ENCODE measurements around the gene IPO5.

IPO5 gene

GRCh38 chr13:97953376-97953970 lies at the start of gene IPO5:
IPO5 (plus strand) TSS chr13:97953675; CDS start chr13:97976697, 23,022 bp downstream.
- DNase-seq (ENCODE audit: low read depth in 2 of 2) = no peak

DNA sequence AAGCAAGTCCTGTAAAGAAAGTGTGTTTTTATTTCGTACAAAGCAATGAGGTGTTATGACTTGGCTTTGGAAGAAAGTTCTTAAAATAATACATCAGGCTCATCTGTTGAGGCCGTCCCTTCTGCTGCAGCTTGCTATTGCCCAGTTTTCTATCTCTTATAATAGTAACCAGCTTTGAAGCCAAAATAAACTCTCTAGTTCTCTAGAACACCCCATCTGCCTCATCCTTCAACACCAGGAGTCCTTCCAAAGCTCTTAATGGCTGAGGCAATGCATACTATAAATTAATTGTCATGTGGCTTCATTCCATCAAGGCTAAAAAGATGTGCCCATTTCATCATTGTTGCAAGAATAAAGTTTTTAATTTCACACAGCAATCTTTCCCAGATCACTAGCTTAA lies 49.4 kb upstream of the IPO5 start:
- DNase-seq (ENCODE audit: low read depth in 2 of 2) = no peak

DNA sequence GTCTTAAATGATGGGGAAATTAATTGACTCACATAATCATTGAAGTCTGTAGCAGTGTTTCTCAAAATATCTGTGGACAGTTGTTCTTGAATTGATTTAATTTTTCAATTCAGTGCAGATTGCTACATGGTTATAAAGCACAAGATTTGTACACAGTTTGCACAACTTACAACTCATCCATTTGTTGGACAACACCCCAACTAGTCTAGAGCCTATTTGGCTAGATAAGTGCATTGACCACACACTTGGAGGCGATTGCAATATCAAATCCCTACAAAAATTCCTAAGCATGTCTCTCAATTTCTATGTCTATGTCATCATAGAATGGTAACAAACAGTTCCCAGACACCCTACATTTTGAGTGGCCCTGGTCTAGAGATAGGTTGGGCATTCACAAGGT lies 48.0 kb upstream of the IPO5 start:
- DNase-seq (ENCODE audit: low read depth in 2 of 2) = no peak

- DNase-seq (ENCODE audit: low read depth in 2 of 2) = no peak
Measured at GRCh38 chr13:97911311-97912138, 42.0 kb upstream of the IPO5 start.

DNA sequence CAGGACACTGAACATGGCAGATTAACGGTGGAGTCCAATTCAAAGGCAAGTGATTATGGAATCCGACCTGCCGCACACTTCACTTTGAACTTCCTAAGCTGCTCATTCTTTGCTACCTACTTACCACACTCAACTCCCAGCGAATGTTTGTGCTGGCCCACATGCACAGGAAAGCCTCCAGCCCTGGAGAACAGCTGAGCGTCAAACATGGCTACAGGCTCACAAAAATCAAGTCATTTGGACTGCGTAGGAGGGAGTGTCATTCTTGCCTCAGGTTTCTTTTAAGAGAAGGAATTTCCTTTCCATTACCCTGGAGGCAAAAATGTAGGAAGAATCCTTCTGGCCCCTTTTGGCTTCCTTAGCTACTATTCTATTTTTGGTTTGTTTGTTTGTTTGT lies 41.3 kb upstream of the IPO5 start:
- no peak for DNase-seq (ENCODE audit: low read depth in 2 of 2)

DNA sequence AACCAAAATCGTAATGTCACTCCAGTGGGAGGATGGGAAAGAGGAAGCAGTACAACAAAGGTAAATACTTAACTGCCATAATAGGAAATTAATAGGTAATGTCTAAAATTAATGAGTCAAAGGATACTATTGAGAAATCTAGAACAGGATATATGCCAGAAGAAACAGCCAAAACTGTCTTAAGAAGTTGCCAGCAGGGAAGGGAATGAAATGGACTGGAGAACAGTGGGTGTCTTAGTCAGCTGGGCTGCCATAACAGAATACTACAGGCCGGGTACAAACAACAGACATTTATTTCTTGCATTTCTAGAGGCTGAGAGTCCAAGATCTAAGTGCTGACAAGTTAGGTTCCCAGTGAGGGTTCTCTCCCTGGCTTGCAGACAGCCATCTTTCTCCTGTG lies 40.3 kb upstream of the IPO5 start:
- DNase-seq (ENCODE audit: low read depth in 2 of 2) = no peak

GRCh38 chr13:97914540-97914939 lies 38.9 kb upstream of the IPO5 start:
- no peak for DNase-seq (ENCODE audit: low read depth in 2 of 2)

- no peak for DNase-seq (ENCODE audit: low read depth in 2 of 2)
Measured at GRCh38 chr13:97921176-97921816, 32.2 kb upstream of the IPO5 start.

DNA sequence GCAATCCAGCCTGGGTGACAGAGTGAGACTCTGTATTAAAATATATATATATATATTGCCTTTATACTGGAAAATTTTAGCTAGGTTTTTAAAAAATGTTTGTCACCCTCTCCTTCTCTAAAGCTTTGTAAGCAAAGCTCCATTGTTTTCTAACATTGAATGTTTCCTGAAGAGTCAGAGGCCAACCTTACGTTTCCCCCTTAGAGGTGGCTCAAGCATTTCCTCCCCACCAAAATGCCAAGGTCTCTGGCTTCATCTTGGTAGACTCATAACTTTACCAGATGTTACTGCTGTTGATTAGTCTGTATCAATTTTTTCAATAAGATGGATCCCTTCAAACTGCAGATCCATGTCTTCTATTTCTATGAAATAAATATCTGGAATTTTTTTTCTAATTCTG lies 25.2 kb upstream of the IPO5 start:
- no peak for DNase-seq (ENCODE audit: low read depth in 2 of 2)

GRCh38 chr13:97932036-97932435 lies 21.4 kb upstream of the IPO5 start:
- no peak for DNase-seq (ENCODE audit: low read depth in 2 of 2)

DNA sequence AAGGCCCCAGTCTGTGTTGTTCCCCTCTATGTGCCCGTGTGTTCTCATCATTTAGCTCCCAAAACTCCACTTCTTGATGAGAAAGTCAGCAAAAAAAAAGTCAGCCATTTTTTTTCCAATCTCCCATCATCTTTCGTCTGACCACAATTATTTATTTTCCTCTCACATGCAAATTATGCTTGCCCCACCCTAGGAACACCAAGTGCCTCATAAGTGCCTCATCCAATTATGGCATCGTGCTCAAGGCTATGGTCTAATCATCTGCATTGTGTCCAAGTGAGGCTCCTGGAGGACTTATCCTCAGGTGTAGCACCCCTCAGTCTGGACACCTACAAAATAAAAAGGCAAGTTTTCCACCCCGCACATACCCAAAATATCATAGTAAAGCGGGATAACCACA lies 20.8 kb upstream of the IPO5 start:
- no peak for DNase-seq (ENCODE audit: low read depth in 2 of 2)

GRCh38 chr13:97933776-97934175 lies 19.7 kb upstream of the IPO5 start:
- DNase-seq (ENCODE audit: low read depth in 2 of 2) = no peak

GRCh38 chr13:97934590-97934989 lies 18.9 kb upstream of the IPO5 start:
- no peak for DNase-seq (ENCODE audit: low read depth in 2 of 2)

- DNase-seq (ENCODE audit: low read depth in 2 of 2) = no peak
Measured at GRCh38 chr13:97935071-97935470, 18.4 kb upstream of the IPO5 start.

- DNase-seq (ENCODE audit: low read depth in 2 of 2) = no peak
Measured at GRCh38 chr13:97936036-97936435, 17.4 kb upstream of the IPO5 start.

- no peak for DNase-seq (ENCODE audit: low read depth in 2 of 2)
Measured at GRCh38 chr13:97938706-97939475, 14.6 kb upstream of the IPO5 start.

DNA sequence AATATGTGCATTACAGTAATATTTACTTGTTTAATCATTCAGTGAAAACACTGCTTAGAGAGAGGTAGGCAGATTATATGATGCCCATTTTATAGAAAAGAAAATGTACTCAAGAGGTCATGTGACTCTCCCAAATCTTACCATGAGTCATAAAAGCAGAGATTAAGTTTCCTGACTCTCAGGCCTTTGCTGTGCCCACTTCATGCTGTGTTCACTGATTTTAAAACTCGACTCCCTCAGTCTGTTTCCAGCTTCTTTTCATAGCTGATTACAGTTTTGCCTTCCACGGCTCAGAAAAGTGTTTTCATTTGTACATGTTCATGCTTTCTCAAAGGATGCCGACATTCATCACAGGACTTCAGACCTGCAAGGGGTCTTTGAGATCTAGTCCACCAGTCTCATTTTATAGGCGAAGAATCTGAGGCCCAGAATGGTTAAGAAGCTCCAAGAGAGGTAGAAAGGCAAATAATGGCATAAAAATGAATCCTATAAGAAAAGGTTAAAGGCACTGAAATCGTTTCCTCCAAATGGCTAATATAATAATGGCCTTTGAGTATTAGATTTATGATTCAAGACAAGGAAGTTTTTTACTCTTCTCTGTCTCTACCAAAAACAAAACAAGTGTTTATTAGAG lies 9.0 kb upstream of the IPO5 start:
- DNase-seq (ENCODE audit: low read depth in 2 of 2) = no peak

- DNase-seq (ENCODE audit: low read depth in 2 of 2) = no peak
Measured at GRCh38 chr13:97945342-97945741, 8.1 kb upstream of the IPO5 start.

GRCh38 chr13:97945792-97946419 lies 7.6 kb upstream of the IPO5 start:
- DNase-seq (ENCODE audit: low read depth in 2 of 2) = no peak

GRCh38 chr13:97946951-97947588 lies 6.4 kb upstream of the IPO5 start:
- DNase-seq (ENCODE audit: low read depth in 2 of 2) = no peak

DNA sequence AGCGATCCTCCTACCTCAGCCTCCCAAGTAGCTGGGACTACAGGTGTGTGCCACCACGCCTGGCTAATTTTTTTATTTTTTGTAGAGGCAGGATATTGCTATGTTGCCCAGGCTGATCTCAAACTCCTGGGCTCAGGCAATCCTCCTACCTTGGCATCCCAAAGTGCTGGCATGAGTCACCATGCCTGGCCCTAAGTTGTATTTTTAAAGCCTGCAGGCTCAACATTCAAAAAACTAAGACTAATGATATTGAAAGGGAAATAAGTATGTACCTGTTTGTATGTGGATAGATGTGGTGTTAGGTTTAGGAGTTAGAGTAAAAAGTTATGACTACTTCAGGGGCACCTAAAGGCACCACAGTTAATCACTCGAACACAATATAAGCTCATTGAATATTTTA lies 5.4 kb upstream of the IPO5 start:
- DNase-seq (ENCODE audit: low read depth in 2 of 2) = no peak
